GM04503 (cell line): ENCODE data around the gene PTPRD.

Experiments used
- DNase-seq: peaks from one replicate; pipeline ENCODE4 v3.0.0-alpha.2; 2012; ENCODE audit warnings: low read depth

Gene PTPRD

DNA sequence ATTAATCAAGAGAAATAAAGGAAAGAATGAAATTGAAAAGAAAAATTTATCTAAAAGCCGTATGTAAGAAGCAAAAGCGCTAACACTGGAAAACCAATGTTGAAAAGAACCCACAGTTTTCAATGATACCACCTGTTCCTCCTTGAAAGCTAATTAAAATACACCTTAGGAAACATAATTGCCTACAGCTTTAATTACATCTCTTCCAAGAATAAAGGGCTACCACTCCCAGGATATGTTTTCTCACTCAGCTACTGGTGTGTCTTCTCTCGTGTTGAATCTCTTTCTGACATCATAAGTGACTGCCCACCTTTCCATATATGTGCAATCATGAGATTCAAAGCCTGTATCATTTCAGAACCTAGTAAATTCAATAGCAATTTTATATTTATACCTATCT lies 1932.6 kb downstream of the PTPRD start:
- no peak for DNase-seq

DNA sequence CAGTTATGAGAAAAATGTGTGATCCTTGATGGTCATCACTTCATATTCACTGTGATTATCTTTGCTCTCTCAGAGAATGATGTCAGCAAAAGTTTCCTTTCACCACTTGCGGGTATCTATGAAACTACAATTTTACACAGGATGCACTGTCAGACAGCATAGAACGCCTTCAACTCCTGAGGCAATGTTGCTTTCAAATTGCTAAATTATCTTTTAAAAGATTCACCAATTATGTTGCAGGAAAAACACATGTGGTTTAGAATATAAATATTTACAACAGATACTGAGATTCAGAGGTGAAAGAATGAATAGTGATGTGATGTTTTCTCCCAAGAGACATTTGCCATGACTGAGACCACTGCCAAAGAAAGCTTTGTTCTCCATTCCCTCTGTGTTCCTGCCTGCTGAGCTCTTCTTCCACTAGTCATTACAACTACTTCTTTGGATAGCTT lies 1933.4 kb downstream of the PTPRD start:
- no peak for DNase-seq

DNA sequence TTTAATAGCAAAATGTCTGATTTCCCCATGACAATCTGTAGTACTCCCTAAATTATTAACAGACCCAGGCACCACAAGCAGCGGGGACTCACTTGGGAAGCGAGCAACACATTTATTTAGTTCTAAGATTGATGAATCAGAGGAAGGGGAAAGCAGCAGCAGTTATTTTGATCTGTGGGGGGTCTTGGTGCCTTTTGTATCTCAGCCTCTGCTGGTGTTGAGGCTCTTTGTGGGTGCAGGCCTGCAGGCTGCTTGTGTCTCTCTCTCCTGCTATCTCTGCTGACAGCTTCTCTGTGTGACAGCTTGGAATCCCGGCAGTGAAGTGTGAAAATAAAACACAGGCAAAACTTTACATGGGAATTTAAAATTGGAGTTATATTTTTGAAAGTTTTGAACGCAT lies 1935.1 kb downstream of the PTPRD start:
- no peak for DNase-seq

DNA sequence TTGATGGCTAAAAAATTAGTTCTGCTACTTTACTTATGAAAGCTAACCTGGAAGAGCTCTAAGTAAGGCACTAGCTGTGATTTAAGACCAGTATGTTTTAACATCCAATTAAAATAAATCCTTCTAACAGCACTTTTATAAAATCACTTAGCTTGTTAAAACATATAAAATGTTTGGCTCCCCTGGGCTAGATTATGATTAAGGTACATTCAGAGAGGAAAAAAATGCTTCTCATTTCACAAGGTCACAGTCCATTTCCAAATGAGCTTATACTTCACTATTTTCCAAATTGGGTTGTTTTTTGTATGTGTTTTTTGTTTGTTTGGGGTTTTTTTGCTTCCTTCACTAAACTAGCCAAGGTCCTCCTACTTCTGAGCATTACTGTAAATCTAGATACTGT lies 1938.3 kb downstream of the PTPRD start:
- no peak for DNase-seq

DNA sequence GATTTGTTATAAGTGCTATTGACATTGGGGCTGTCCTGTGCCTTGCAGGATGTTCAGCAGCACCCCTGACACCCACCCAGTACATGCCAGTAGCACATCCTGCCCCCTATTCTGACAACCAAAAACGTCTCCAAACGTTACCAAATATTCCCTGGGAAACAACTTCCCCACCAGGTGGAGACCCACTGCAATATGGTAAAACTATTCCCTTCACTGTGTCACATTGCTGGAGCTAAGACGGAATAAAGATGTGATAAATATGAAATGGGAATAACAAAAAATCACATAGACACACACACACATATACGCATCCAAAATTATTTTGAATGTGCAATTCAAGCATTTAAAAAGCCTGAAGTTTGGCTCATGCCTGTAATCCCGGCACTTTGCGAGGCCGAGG lies 1939.0 kb downstream of the PTPRD start:
- DNase-seq = no peak

DNA sequence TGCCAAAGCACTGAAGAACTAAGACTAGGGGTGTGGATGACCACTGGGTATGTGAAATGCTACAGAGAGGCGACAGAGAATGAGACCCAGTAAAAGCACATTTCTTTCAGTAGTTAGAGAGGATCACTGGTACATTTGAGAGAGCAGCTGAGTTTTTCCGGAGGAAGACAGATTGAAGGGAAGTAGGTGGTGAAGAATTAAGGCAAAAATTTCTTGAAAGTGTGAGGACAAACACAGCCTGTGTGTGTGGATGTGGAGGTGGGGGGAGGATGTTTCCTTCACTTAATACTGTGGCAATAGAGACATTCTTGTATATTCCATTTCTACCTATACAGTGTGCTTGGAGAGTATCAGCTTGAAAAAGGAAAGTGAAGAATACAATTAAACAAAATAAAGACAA lies 1942.1 kb downstream of the PTPRD start:
- DNase-seq = no peak

DNA sequence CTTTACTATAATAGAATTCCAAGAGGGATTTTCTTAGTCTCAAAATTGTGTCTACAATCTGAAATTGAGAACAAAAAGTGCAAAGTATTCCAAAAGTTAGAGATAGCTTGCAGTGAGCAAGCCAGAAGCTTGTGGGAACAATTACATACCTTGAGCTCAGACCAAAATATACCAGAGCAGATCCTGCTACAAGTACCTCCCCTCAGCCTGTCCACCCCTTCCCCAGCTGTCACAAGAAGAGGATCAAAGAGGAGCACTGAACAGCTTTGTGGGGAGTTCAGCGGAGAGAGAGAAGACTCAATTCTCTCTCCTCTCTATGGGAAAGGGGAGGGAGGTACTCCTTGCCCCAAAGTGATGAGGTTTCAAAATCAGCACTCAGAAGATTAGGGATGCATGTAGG lies 1944.1 kb downstream of the PTPRD start:
- DNase-seq = no peak

DNA sequence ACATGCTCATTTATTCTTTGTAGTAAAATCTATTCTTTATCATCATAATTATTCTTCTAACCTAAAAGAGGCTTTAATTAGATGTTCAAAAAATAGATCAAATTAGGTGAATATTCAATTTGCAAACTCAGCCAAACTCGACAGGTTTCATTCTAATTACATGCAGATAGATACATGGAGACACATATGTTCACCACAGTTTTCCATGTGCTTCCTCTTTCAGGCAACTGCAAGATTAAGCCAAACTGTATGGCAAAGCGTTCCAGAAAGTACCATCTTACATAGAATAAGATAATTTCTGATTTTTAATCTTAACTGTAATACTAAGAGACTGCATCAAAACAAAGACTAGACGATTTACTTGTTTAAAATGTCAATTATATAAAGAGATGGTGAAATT lies 1944.6 kb downstream of the PTPRD start:
- no peak for DNase-seq

DNA sequence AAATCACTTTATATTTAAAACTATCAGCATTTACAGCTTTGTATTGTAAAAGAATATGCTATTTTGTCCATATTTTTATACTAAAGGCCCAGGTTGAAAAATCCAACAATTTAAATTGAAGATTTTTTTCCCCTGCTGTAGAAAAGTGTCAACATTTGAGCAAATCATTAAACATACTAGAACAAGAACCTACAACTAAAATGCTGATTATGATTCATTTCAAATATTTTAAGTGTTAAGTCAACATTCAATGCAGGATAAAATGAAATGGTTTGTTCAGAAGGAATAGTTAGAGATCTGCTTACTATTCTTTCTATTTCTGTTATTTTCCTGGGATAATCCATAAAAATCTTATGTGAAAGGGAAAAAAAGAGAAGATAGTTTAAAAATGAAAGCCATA lies 1946.7 kb downstream of the PTPRD start:
- no peak for DNase-seq

DNA sequence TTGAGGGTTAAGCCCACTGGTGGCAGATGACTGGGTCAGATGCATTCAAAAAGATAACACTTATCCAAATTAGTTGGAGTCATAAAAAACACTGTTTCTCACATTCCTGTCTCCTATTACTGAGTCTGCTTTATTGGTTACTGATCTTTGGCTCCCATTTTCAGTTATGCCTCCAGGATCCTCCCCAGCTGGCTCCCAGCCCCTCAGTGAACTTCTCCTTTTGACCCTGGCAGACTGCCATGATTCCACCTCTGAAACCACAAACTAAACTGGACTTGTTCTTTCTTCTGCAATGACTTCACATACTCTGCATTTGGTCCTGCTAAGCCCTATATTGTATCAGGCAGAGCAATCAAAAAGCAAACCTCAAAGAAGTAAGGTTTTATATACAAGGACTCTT lies 1952.4 kb downstream of the PTPRD start:
- DNase-seq = no peak

DNA sequence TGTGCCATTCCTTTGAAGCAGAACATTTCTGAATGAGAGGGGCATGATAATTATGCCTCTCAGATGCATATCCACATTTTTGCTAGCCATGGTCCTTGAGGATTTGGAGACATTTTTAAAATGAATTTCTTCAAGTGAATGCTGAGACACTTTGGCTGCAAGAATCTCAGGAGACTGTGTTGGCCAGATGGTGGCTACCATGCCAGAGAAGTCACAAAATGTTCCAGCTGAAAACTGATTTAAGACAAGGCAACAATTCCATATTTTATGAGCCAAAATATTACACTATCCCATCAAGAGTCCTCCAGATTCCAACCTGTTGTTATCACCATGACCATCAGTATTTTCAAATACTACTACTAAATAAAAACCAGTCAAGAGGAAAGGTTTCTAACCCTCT lies 1953.7 kb downstream of the PTPRD start:
- no peak for DNase-seq

DNA sequence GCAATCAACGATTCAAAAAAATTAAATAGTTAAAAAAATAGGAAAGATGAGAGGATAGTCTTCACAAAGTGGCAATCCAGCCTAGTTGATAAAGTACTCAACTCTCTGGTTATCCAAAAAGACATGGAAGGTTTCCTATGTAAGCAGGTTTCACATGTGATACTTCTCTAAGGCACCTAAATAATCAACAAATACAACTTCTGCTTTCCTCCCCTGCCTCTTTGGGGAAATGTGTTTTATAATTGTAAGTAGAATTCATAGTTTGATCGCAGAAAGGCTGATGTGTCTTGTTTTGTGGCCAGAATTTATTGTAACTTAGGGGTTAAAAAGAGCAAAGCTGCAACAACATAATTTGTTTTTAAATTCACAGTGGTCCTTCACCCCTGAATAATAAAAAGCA lies 1957.7 kb downstream of the PTPRD start:
- DNase-seq = no peak

DNA sequence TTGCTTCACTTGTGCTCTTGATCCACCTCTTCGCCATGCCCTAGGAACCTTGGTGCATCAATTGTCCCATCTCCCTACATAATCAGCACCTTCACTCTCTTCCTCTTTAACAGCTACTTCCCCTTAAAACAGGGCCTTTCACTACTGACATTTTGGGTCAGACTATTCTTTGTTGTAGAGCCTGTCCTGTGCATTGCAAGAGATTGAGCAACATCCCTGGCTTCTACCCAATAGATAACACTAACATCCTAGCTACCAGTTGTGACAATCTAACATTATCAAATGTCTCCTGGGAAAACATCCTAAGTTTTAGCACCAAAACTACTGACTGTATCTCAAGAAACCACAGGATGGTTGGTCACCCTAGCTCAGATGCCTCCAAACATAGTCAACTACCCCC lies 1958.9 kb downstream of the PTPRD start:
- DNase-seq = no peak

DNA sequence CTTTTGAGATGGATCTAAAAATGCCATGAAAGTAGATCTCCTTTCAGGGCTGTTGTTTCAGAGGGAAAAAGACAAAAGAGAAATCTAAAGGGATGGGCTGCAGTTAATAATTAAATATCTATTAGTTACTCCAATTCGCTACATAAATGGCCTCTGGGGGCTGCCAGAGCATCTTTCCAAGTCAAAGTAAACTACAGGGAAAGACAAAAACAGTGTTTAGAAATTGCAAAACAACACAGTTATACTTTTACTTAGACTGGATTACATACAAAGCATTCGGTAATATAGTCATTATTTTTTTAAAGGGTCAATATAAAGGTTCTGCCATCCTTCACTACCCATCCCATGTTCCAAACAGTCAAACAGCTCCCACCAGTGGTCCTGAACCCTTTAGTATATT lies 1959.7 kb downstream of the PTPRD start:
- no peak for DNase-seq

DNA sequence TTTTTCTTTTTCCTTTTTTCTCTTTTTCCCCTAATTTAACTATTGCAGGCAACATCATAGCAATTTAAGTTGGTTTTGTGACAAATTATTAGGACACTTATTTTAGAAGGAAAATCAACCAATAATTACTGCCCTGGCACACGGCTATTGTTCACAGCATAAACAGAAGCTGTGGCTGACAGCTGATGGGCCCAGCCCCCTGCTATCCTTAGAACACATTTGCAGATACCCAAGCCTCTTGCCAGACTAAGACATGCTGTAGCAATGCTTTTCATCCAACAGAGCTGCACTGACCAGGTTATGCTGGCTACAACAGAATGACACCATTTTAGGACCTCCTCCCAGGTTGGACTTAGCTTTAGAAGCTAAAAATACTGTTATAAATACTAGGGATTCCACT lies 1960.5 kb downstream of the PTPRD start:
- DNase-seq = no peak

DNA sequence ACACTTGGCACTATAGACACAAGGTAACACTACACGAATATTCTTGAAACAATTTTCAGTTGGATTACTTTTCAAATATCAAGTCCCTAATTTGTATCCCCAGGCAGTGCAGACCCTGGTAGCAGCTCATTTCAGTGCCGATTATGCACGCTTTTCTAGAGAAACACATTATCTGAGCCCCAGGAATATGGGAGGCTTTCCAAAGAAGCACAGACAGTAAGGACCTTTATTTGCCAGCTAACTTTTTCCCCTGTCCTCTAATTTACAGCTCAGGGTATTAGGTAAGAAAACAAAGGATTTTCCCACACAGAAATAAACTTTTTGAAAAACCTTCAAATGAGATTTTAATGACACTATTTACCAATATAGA lies 1961.0 kb downstream of the PTPRD start:
- DNase-seq = no peak

DNA sequence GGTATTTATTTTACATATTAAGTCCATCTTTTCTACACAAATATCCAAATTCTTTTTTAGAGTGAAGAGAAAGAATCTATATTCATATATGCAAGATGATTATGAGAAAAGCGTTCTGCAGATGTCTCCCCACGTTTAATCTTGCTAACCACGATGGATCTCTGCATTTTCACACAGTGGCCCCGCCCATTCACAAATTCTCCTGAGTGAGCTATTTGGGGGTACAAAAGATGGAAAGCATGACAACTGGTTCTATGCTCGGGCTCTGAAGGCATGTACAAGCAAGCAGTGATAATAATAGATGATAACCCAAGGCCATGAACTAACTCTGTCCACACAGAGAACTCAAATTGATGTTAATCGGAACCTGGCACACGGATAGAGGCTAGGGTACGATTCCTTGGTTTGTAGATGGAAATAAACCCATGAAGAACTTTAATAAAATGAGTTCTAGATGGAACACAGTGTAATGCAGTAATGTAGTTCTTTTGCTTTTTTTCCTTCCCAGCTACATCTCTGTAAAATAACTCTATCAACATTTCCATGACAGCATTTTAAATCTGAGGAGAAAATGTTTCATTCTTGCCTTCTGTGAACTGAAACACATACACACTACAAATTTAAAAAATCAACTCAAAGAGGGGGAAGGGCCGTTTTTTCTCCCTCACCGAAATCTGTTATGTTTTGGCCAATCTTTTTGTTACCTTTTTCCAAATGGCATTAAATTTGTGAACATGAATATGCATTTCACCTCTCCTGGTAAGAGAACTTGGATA lies 1961.5 kb downstream of the PTPRD start:
- no peak for DNase-seq

DNA sequence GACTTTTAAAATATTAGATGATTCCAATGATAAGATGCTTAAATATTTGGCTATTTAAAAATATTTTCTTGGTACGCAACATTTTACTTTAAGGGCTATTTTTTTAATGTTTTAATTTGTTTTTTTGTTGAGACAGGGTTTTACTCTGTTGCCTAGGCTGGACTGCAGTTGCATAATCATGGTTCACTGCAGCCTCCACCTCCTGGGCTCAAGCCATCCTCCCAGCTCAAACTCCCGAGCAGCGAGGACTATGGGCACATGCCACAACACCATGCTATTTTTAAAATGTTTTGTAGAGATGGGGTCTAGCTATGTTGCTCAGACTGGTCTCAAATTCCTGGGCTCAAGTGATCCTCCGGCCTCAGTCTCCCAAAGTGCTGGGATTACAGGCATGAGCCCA lies 1963.0 kb downstream of the PTPRD start:
- no peak for DNase-seq

DNA sequence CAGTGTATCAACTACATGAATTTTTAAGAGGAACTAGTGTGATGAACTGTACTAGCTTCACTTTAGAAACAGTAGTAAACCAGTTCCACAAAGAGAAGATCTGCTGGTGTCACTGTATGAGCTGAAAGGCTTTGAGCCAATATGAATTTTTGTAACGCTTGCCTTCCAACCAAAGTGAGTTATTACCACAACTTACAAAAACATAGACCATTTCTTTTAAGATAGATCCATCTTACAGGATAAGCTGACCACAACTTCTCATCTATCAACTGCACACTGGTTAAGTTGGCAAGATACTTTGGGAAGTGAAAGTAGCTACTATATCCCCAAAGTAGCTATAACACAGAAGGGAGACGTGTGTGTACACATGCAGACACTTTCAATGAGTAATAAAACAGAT lies 1963.6 kb downstream of the PTPRD start:
- no peak for DNase-seq

DNA sequence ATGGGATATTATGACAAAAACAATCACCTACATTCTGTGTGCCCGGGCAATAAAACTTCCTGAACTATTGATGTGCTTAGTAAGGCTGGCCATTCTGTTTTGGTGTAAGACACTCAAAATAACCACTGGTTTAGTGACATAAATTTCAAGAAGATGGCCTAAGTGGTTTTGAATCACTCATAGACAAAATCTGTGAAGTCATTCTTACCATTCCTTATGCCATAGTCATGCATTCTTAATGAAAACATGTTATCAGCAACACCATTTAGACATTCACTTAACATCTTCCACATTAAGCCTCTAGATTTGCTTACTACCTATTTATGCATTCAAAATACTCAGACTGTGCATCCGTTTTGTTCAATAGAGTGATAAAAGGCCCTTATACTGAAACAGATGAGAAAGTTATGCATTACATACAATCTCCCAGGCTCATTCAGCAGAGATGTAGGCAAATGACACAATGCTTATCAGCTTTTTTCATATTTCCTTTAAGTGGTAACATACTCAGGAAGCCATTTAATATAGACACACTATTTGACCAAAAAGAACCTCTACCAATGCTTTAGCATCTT lies 1964.4 kb downstream of the PTPRD start:
- DNase-seq = no peak

DNA sequence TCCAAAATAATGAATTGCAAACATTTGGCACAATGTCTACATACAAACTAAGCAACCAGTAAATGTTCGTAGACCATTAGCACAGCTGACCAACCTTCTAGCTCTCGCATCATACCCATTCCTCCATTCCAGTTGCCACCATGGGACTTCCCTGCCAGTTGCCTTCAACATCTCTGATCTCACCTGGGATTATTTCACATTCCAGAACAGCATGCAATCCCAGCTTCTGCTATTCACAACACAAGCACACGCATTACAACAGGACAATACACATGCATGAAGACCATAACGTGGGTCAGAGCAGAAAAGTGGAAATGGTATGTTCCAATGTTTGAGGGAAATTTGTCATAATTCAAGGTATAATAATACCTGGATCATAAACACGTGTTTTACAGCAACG lies 1965.0 kb downstream of the PTPRD start:
- DNase-seq = no peak

DNA sequence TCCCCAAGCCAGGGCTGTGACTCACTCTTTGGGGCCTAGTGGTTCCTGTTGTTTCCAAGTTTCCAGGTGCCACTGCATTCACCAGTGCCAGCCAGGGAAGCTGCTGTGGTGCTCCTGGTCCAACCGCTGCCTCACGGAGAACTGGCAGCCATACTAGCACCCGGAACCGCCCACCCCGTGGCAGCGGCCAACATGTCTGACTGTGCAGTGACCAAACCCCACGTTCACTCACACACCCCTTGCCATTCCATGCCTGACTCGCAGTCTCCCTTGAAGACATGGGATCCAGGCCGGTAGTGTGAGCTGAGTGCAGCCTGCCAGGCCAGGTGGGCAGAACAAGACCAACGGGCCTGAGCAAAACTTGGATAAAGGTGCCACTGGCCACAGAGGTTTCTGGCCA lies 1968.2 kb downstream of the PTPRD start:
- no peak for DNase-seq

DNA sequence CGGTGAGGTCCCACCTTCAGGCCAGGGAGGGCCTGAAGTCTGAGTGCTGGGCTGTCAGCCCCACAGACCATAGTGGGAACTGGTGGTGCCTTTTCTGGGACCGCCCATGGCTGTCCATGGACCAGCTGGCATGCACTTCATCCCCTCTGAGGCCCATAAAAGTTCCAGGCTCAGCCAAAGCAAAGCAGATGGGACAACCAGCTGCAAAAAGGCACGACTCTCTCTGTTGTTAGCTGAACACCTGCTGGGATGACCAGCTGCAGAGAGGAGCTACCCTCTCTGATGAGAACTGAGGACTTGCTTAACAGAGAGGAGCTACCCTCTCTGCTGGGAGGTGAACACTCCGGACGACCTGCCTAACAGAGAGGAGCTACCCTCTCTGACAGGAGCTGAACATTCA lies 1968.9 kb downstream of the PTPRD start:
- no peak for DNase-seq

DNA sequence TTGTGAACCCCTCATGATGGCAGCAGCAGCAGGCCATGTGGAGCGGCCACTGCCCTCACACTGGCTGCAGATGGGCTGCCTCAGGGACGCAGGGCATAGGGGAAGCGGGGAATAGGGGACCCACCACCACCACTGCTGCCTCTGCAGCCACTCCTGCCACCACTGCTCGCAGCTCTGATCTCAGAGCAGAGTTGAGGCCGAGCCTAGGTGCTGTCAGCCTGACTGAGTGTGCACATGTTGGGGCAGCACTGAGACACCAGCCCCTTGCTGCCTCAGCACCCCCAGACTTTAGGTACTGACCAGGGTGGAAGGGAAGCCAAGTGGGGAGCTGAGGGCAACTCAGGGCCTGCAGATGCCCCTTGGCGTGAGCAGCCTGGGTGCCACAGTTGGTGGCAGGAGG lies 1969.3 kb downstream of the PTPRD start:
- DNase-seq = no peak
